ENCODE measurements around the gene LONP1.
"Not testable (repeated sequence)": the region's sequence is repeated elsewhere in the genome, so short reads cannot be mapped to it uniquely, and the experiment has no call there.

Gene LONP1

GRCh38 chr19:5707576-5708575 is 12.1 kb downstream of the LONP1 start:
- TF ChIP-seq ZNF274 (IDR thresholded peaks at IDR 0.05; ENCODE audit: low read depth, low read length) (no peak), YY1 (IDR thresholded peaks at IDR 0.05; ENCODE audit: insufficient read depth, insufficient read length) (no peak), SUZ12 (IDR thresholded peaks at IDR 0.05; ENCODE audit: extremely low read depth, insufficient read depth, insufficient read length) (no peak)

GRCh38 chr19:5706876-5707573 is 12.9 kb downstream of the LONP1 start:
- Histone ChIP-seq H3K9ac (ENCODE audit: insufficient read length, low read depth) (no peak overlapping the region), H3K27me3 (ENCODE audit: insufficient read depth, insufficient read length) (no peaks in the 10 kb centered on the region), H3K36me3 (ENCODE audit: insufficient read depth, insufficient read length, low read length) (peaks cover 83% of the 10 kb centered on the region), H3K4me1 (ENCODE audit: insufficient read depth, insufficient read length) (no peaks in the 10 kb centered on the region), H3K4me3 (ENCODE audit: insufficient read length, low read depth) (no peak overlapping the region), H3K9me3 (ENCODE audit: insufficient read depth, low read length) (peaks cover 14% of the 10 kb centered on the region; the same call in 1 of the 2 replicates)
- TF ChIP-seq SUZ12 (IDR thresholded peaks at IDR 0.05; ENCODE audit: extremely low read depth, insufficient read depth, insufficient read length) (no peak), YY1 (IDR thresholded peaks at IDR 0.05; ENCODE audit: insufficient read depth, insufficient read length) (no peak), ZNF274 (IDR thresholded peaks at IDR 0.05; ENCODE audit: low read depth, low read length) (no peak)
- no peak for DNase-seq (ENCODE audit: low read depth, low spot score)

More at GRCh38 chr19:5707576-5708575, 12.1 kb downstream of the LONP1 start:
- peaks cover 92% of the 10 kb centered on the region for H3K36me3 ChIP-seq (ENCODE audit: insufficient read depth, insufficient read length, low read length)
- peaks cover 11% of the 10 kb centered on the region; the same call in 1 of the 2 replicates for H3K9me3 ChIP-seq (ENCODE audit: insufficient read depth, low read length)
- no peak overlapping the region for H3K4me3 ChIP-seq (ENCODE audit: insufficient read length, low read depth)
- DNase-seq (ENCODE audit: low read depth, low spot score) = no peak
- H3K9ac ChIP-seq (ENCODE audit: insufficient read length, low read depth) = no peak overlapping the region
- no peaks in the 10 kb centered on the region for H3K4me1 ChIP-seq (ENCODE audit: insufficient read depth, insufficient read length)
- H3K27me3 ChIP-seq (ENCODE audit: insufficient read depth, insufficient read length) = no peaks in the 10 kb centered on the region

GRCh38 chr19:5705552-5705951 is 14.4 kb downstream of the LONP1 start:
- DNase-seq (ENCODE audit: low read depth, low spot score) = no peak
- peaks cover 24% of the 10 kb centered on the region; the same call in 1 of the 2 replicates for H3K9me3 ChIP-seq (ENCODE audit: insufficient read depth, low read length)
- TF ChIP-seq YY1 (IDR thresholded peaks at IDR 0.05; ENCODE audit: insufficient read depth, insufficient read length) (no peak), ZNF274 (IDR thresholded peaks at IDR 0.05; ENCODE audit: low read depth, low read length) (no peak), SUZ12 (IDR thresholded peaks at IDR 0.05; ENCODE audit: extremely low read depth, insufficient read depth, insufficient read length) (no peak)
- H3K4me3 ChIP-seq (ENCODE audit: insufficient read length, low read depth) = no peak overlapping the region
- no peaks in the 10 kb centered on the region for H3K27me3 ChIP-seq (ENCODE audit: insufficient read depth, insufficient read length)
- H3K9ac ChIP-seq (ENCODE audit: insufficient read length, low read depth) = no peak overlapping the region
- no peaks in the 10 kb centered on the region for H3K4me1 ChIP-seq (ENCODE audit: insufficient read depth, insufficient read length)
- peaks cover 77% of the 10 kb centered on the region for H3K36me3 ChIP-seq (ENCODE audit: insufficient read depth, insufficient read length, low read length)

- Histone ChIP-seq H3K4me1 (ENCODE audit: insufficient read depth, insufficient read length) (no peaks in the 10 kb centered on the region), H3K4me3 (ENCODE audit: insufficient read length, low read depth) (no peak overlapping the region), H3K9me3 (ENCODE audit: insufficient read depth, low read length) (peaks cover 24% of the 10 kb centered on the region; the same call in 1 of the 2 replicates), H3K36me3 (ENCODE audit: insufficient read depth, insufficient read length, low read length) (peaks cover 81% of the 10 kb centered on the region), H3K27me3 (ENCODE audit: insufficient read depth, insufficient read length) (no peaks in the 10 kb centered on the region), H3K9ac (ENCODE audit: insufficient read length, low read depth) (no peak overlapping the region)
- no peak for DNase-seq (ENCODE audit: low read depth, low spot score)
- TF ChIP-seq YY1 (IDR thresholded peaks at IDR 0.05; ENCODE audit: insufficient read depth, insufficient read length) (no peak), SUZ12 (IDR thresholded peaks at IDR 0.05; ENCODE audit: extremely low read depth, insufficient read depth, insufficient read length) (no peak), ZNF274 (IDR thresholded peaks at IDR 0.05; ENCODE audit: low read depth, low read length) (no peak)
These were observed 15.8 kb downstream of the LONP1 start for GRCh38 chr19:5703819-5704818.

- DNase-seq (ENCODE audit: low read depth, low spot score); H3K9ac ChIP-seq (ENCODE audit: insufficient read length, low read depth); H3K4me1 ChIP-seq (ENCODE audit: insufficient read depth, insufficient read length); H3K4me3 ChIP-seq (ENCODE audit: insufficient read length, low read depth); H3K27me3 ChIP-seq (ENCODE audit: insufficient read depth, insufficient read length): not testable (repeated sequence)
- peaks cover 24% of the 10 kb centered on the region; the same call in 1 of the 2 replicates for H3K9me3 ChIP-seq (ENCODE audit: insufficient read depth, low read length)
- peaks cover 78% of the 10 kb centered on the region for H3K36me3 ChIP-seq (ENCODE audit: insufficient read depth, insufficient read length, low read length)
These were observed 17.9 kb downstream of the LONP1 start for GRCh38 chr19:5702053-5702410.

GRCh38 chr19:5700455-5701092 is 19.4 kb downstream of the LONP1 start:
- Histone ChIP-seq H3K27me3 (ENCODE audit: insufficient read depth, insufficient read length) (no peaks in the 10 kb centered on the region), H3K4me1 (ENCODE audit: insufficient read depth, insufficient read length) (peaks cover 5% of the 10 kb centered on the region), H3K9ac (ENCODE audit: insufficient read length, low read depth) (no peak overlapping the region), H3K36me3 (ENCODE audit: insufficient read depth, insufficient read length, low read length) (peaks cover 79% of the 10 kb centered on the region), H3K9me3 (ENCODE audit: insufficient read depth, low read length) (peaks cover 24% of the 10 kb centered on the region; the same call in 1 of the 2 replicates), H3K4me3 (ENCODE audit: insufficient read length, low read depth) (no peak overlapping the region)
- DNase-seq (ENCODE audit: low read depth, low spot score) = no peak
- TF ChIP-seq SUZ12 (IDR thresholded peaks at IDR 0.05; ENCODE audit: extremely low read depth, insufficient read depth, insufficient read length) (no peak), YY1 (IDR thresholded peaks at IDR 0.05; ENCODE audit: insufficient read depth, insufficient read length) (no peak), ZNF274 (IDR thresholded peaks at IDR 0.05; ENCODE audit: low read depth, low read length) (no peak)
